Activated T-cell treated with anti-CD3 and anti-CD28 coated beads, Interleukin-2, amount 50 U/mL, for 1 hour (primary cell): ENCODE results near the gene PLA2R1.
"Not testable (repeated sequence)": the region's sequence is repeated elsewhere in the genome, so short reads cannot be mapped to it uniquely, and the experiment has no call there.

Experiments used
- DNase-seq: peaks from one replicate; pipeline ENCODE4 v3.0.0-alpha.2; 2020

Gene PLA2R1

GRCh38 chr2:160063271-160063670 lies 856 bp upstream of the PLA2R1 start:
- no peak for DNase-seq

- no peak for DNase-seq
Measured at GRCh38 chr2:160061944-160062291, 497 bp downstream of the PLA2R1 start.

- DNase-seq: no peak
Measured at GRCh38 chr2:160061533-160061932, 882 bp downstream of the PLA2R1 start.

- no peak for DNase-seq
Measured at GRCh38 chr2:160060297-160060696, 2.1 kb downstream of the PLA2R1 start.

GRCh38 chr2:160057356-160057755 lies 5.1 kb downstream of the PLA2R1 start:
- DNase-seq: no peak

GRCh38 chr2:160055726-160056108 lies 6.7 kb downstream of the PLA2R1 start:
- no peak for DNase-seq

- DNase-seq: no peak
Measured at GRCh38 chr2:160054984-160055725, 7.3 kb downstream of the PLA2R1 start.

GRCh38 chr2:160053946-160054345 lies 8.5 kb downstream of the PLA2R1 start:
- DNase-seq: no peak

- no peak for DNase-seq
Measured at GRCh38 chr2:160052531-160052930, 9.9 kb downstream of the PLA2R1 start.

- no peak for DNase-seq
Measured at GRCh38 chr2:160051371-160051800, 11.0 kb downstream of the PLA2R1 start.

GRCh38 chr2:160050147-160050546 lies 12.3 kb downstream of the PLA2R1 start:
- DNase-seq: no peak

- no peak for DNase-seq
Measured at GRCh38 chr2:160045703-160046210, 16.7 kb downstream of the PLA2R1 start.

GRCh38 chr2:160044728-160045127 lies 17.7 kb downstream of the PLA2R1 start:
- DNase-seq: no peak

GRCh38 chr2:160043265-160043664 lies 19.1 kb downstream of the PLA2R1 start:
- DNase-seq: no peak

GRCh38 chr2:160042054-160042453 lies 20.4 kb downstream of the PLA2R1 start:
- DNase-seq: no peak

- no peak for DNase-seq
Measured at GRCh38 chr2:160041091-160041490, 21.3 kb downstream of the PLA2R1 start.

- DNase-seq: no peak
Measured at GRCh38 chr2:160039166-160039903, 23.1 kb downstream of the PLA2R1 start.

GRCh38 chr2:160038662-160039061 lies 23.8 kb downstream of the PLA2R1 start:
- not testable (repeated sequence) for DNase-seq

- DNase-seq: no peak
Measured at GRCh38 chr2:160036736-160037135, 25.7 kb downstream of the PLA2R1 start.

- no peak for DNase-seq
Measured at GRCh38 chr2:160035125-160035524, 27.3 kb downstream of the PLA2R1 start.

- DNase-seq: no peak
Measured at GRCh38 chr2:160034396-160034795, 28.0 kb downstream of the PLA2R1 start.

- DNase-seq: no peak
Measured at GRCh38 chr2:160033732-160034392, 28.6 kb downstream of the PLA2R1 start.

GRCh38 chr2:160029270-160029628 lies 33.2 kb downstream of the PLA2R1 start:
- no peak for DNase-seq
